H9 (cell line): ENCODE measurements around the gene BPIFB4. TPM values are rescaled to one million over a fixed set of nuclear protein-coding genes. Genes with fewer than 3 reads are reported as not detected.

ENCODE experiments used
- DNase-seq: peaks from one replicate; pipeline ENCODE4 v3.0.0-alpha.2; 2017
- H2AFZ ChIP-seq: one replicate; pipeline ENCODE4 v1.6.1; 2013; ENCODE audit warnings: mild to moderate bottlenecking, low read length, control low read depth, moderate library complexity
- H2AK5ac ChIP-seq: 2 replicates; pipeline ENCODE4 v1.6.1; 2013; ENCODE audit warnings: low read length, control low read depth, mixed read lengths; ENCODE audit not compliant: insufficient read length
- H2BK120ac ChIP-seq: one replicate; pipeline ENCODE4 v1.6.1; 2013; ENCODE audit warnings: low read depth, mild to moderate bottlenecking, low read length, control low read depth, inconsistent platforms; ENCODE audit not compliant: poor library complexity, severe bottlenecking
- H2BK12ac ChIP-seq: 2 replicates; pipeline ENCODE4 v1.6.1; 2013; ENCODE audit warnings: low read length, control low read depth, mixed read lengths, low read depth; ENCODE audit not compliant: insufficient read length
- H2BK15ac ChIP-seq: 2 replicates; pipeline ENCODE4 v1.6.1; 2013; ENCODE audit warnings: low read depth, low read length, control low read depth
- H2BK20ac ChIP-seq: one replicate; pipeline ENCODE4 v1.6.1; 2013; ENCODE audit warnings: low read depth, mild to moderate bottlenecking, low read length, control low read depth, inconsistent platforms; ENCODE audit not compliant: poor library complexity, severe bottlenecking
- H2BK5ac ChIP-seq: 2 replicates; pipeline ENCODE4 v1.6.1; 2013; ENCODE audit warnings: low read length, control low read depth, mixed read lengths; ENCODE audit not compliant: insufficient read length
- H3K14ac ChIP-seq: 2 replicates; pipeline ENCODE4 v1.6.1; 2013; ENCODE audit warnings: low read length, control low read depth; ENCODE audit not compliant: insufficient read depth
- H3K18ac ChIP-seq: 2 replicates; pipeline ENCODE4 v1.6.1; 2013; ENCODE audit warnings: low read depth, mild to moderate bottlenecking, mixed read lengths, low read length, control low read depth; ENCODE audit not compliant: insufficient read length
- H3K23ac ChIP-seq: 2 replicates; pipeline ENCODE4 v1.6.1; 2013; ENCODE audit warnings: low read length, control low read depth, mixed read lengths, low read depth; ENCODE audit not compliant: insufficient read length
- H3K23me2 ChIP-seq: 2 replicates; pipeline ENCODE4 v1.6.1; 2013; ENCODE audit warnings: low read depth, mild to moderate bottlenecking, mixed read lengths, low read length, control low read depth; ENCODE audit not compliant: insufficient read length, poor library complexity, severe bottlenecking
- H3K27ac ChIP-seq: 2 replicates; pipeline ENCODE4 v1.5.1; 2013; ENCODE audit warnings: low read length, control low read depth, mixed read lengths, low read depth; ENCODE audit not compliant: insufficient read length
- H3K27me3 ChIP-seq: 2 replicates; pipeline ENCODE4 v1.6.1; 2013; ENCODE audit warnings: low read length, control low read depth, inconsistent platforms; ENCODE audit not compliant: insufficient read depth
- H3K4ac ChIP-seq: 2 replicates; pipeline ENCODE4 v1.6.1; 2013; ENCODE audit warnings: low read depth, mild to moderate bottlenecking, control low read depth, inconsistent platforms, low read length, moderate library complexity
- H3K4me1 ChIP-seq: 2 replicates; pipeline ENCODE4 v1.6.1; 2013; ENCODE audit warnings: low read length, control low read depth, inconsistent platforms; ENCODE audit not compliant: insufficient read depth
- H3K4me2 ChIP-seq: 2 replicates; pipeline ENCODE4 v1.6.1; 2013; ENCODE audit warnings: low read length, control low read depth, mixed read lengths; ENCODE audit not compliant: insufficient read length, insufficient read depth
- H3K56ac ChIP-seq: 2 replicates; pipeline ENCODE4 v1.6.1; 2013; ENCODE audit warnings: low read depth, mild to moderate bottlenecking, mixed read lengths, low read length, control low read depth; ENCODE audit not compliant: insufficient read length
- H3K79me1 ChIP-seq: 2 replicates; pipeline ENCODE4 v1.6.1; 2013; ENCODE audit warnings: low read depth, mild to moderate bottlenecking, moderate library complexity, low read length, control low read depth, inconsistent platforms; ENCODE audit not compliant: insufficient read depth, poor library complexity, severe bottlenecking
- H3K79me2 ChIP-seq: 2 replicates; pipeline ENCODE4 v1.6.1; 2013; ENCODE audit warnings: low read length, control low read depth, inconsistent platforms; ENCODE audit not compliant: insufficient read depth
- H3K9ac ChIP-seq: 2 replicates; pipeline ENCODE4 v1.6.1; 2013; ENCODE audit warnings: low read length, control low read depth, mixed read lengths; ENCODE audit not compliant: insufficient read length; ENCODE audit errors: extremely low read depth
- H3K9me3 ChIP-seq: one replicate; pipeline ENCODE4 v1.6.1; 2013; ENCODE audit warnings: low read depth, low read length, inconsistent platforms; ENCODE audit not compliant: control insufficient read depth
- H3T11ph ChIP-seq: one replicate; pipeline ENCODE4 v1.6.1; 2013; ENCODE audit warnings: mild to moderate bottlenecking, low read length, control low read depth, inconsistent platforms
- H4K20me1 ChIP-seq: one replicate; pipeline ENCODE4 v1.6.1; 2013; ENCODE audit not compliant: control insufficient read depth, insufficient read length, insufficient read depth
- H4K5ac ChIP-seq: 2 replicates; pipeline ENCODE4 v1.6.1; 2013; ENCODE audit warnings: low read depth, mild to moderate bottlenecking, mixed read lengths, low read length, control low read depth; ENCODE audit not compliant: insufficient read length
- H4K8ac ChIP-seq: replicated peaks from 2 replicates; pipeline ENCODE4 v1.6.1; 2013; ENCODE audit warnings: low read length, control low read depth, mixed read lengths, low read depth; ENCODE audit not compliant: insufficient read length
- H4K91ac ChIP-seq: 2 replicates; pipeline ENCODE4 v1.6.1; 2013; ENCODE audit warnings: low read depth, mild to moderate bottlenecking, moderate library complexity, mixed read lengths, low read length, control low read depth; ENCODE audit not compliant: insufficient read length
- H3K27ac Mint-ChIP-seq, 3 experiments: 2 replicates in 2 of 3; 3 replicates in 1 of 3; pipeline ENCODE4 v1.8.0; 2020 to 2021; ENCODE audit warnings: mixed read lengths in 3 of 3, mild to moderate bottlenecking in 1 of 3, moderate library complexity in 1 of 3
- H3K27me3 Mint-ChIP-seq: 2 replicates; pipeline ENCODE4 v1.8.0; 2021; ENCODE audit warnings: low read depth, mild to moderate bottlenecking, moderate library complexity, mixed read lengths
- H3K36me3 Mint-ChIP-seq, 3 experiments: 2 replicates in 2 of 3; 3 replicates in 1 of 3; pipeline ENCODE4 v1.8.0; 2020 to 2021; ENCODE audit warnings: low read depth in 3 of 3, mixed read lengths in 3 of 3; ENCODE audit not compliant: insufficient read depth in 1 of 3
- H3K4me1 Mint-ChIP-seq, 2 experiments: 2 replicates each; pipeline ENCODE4 v1.8.0; 2020; ENCODE audit warnings: mixed read lengths in 2 of 2
- H3K4me3 Mint-ChIP-seq, 2 experiments: 2 replicates in 1 of 2; 3 replicates in 1 of 2; pipeline ENCODE4 v1.8.0; 2020 to 2021; ENCODE audit warnings: mild to moderate bottlenecking in 2 of 2, mixed read lengths in 2 of 2, moderate library complexity in 1 of 2
- H3K9me3 Mint-ChIP-seq, 2 experiments: 2 replicates in 1 of 2; 3 replicates in 1 of 2; pipeline ENCODE4 v1.8.0; 2020; ENCODE audit warnings: mild to moderate bottlenecking in 2 of 2, mixed read lengths in 2 of 2, moderate library complexity in 1 of 2
- CTCF ChIP-seq: fragments of 200-600 bp; sonication (generic); conservative IDR thresholded peaks from 3 replicates; pipeline ENCODE4 v1.8.0; 2021; ENCODE audit warnings: antibody characterized with exemption, mild to moderate bottlenecking
- WGBS: extraction: QIAGEN DNeasy Blood & Tissue Kit; methylation state at CpG from one replicate; pipeline ENCODE4 v1.1.7; 2013; ENCODE audit warnings: missing lambda C conversion rate, low lambda C conversion rate, mixed read lengths; ENCODE audit not compliant: insufficient read length; ENCODE audit errors: extremely low coverage; 5-methylcytosine and 5-hydroxymethylcytosine counted together
- total RNA-seq: library from RNA; stranded (reverse); gene quantifications from 2 replicates; pipeline ENCODE4 v1.2.1, GENCODE V29; 2021

BPIFB4 gene
- total RNA-seq, 1 experiment from 2014 or later = not detected

GRCh38 chr20:33064572-33065287 lies 14.7 kb upstream of the BPIFB4 start:
- WGBS = no CpG with 5 or more reads among the region's 11 CpGs
- H3K79me2 ChIP-seq = no peaks in the 10 kb centered on the region
- no peaks in the 10 kb centered on the region for H3K4me1 Mint-ChIP-seq
- H3K18ac ChIP-seq = peak overlapping the region; percentile 4
- H4K20me1 ChIP-seq = no peaks in the 10 kb centered on the region
- no peak overlapping the region for H2BK15ac ChIP-seq
- no peak overlapping the region for H4K5ac ChIP-seq
- no peaks in the 10 kb centered on the region for H3K27me3 ChIP-seq
- no peak overlapping the region for H2BK20ac ChIP-seq
- no peaks in the 10 kb centered on the region for H3K36me3 Mint-ChIP-seq
- no peak overlapping the region for H3K23ac ChIP-seq
- H3K79me1 ChIP-seq = no peaks in the 10 kb centered on the region
- no peak for DNase-seq
- TF ChIP-seq CTCF = no peak
- H3K23me2 ChIP-seq = no peaks in the 10 kb centered on the region
- no peaks in the 10 kb centered on the region for H3K4me1 ChIP-seq
- no peak overlapping the region for H4K8ac ChIP-seq
- no peak overlapping the region for H3K27ac Mint-ChIP-seq
- no peak overlapping the region for H2AFZ ChIP-seq
- no peak overlapping the region for H3K27ac ChIP-seq
- H2BK120ac ChIP-seq = no peak overlapping the region
- no peak overlapping the region for H3K9ac ChIP-seq
- no peak overlapping the region for H3K4ac ChIP-seq
- H3K4me3 Mint-ChIP-seq = no peak overlapping the region
- H2AK5ac ChIP-seq = no peak overlapping the region
- H3K14ac ChIP-seq = no peak overlapping the region; the same call in 1 of the 2 replicates
- no peak overlapping the region for H3K4me2 ChIP-seq
- no peak overlapping the region for H4K91ac ChIP-seq
- H2BK12ac ChIP-seq = no peak overlapping the region
- H3K27me3 Mint-ChIP-seq = no peaks in the 10 kb centered on the region; the same call in none of the 2 replicates
- no peaks in the 10 kb centered on the region for H3K9me3 Mint-ChIP-seq
- no peak overlapping the region for H2BK5ac ChIP-seq
- H3K56ac ChIP-seq = no peak overlapping the region
- no peak overlapping the region for H3T11ph ChIP-seq
- no peaks in the 10 kb centered on the region for H3K9me3 ChIP-seq
